GM18951 (cell line): ENCODE data around the gene GZF1.

Experiments
- POLR2A ChIP-seq: IDR thresholded peaks from 4 replicates; pipeline ENCODE4 v1.6.1; 2011; ENCODE audit warnings: mild to moderate bottlenecking; ENCODE audit not compliant: insufficient read length, insufficient read depth; ENCODE audit errors: extremely low read depth
- in situ Hi-C: fragments of 300-500 bp; cut with MboI; formaldehyde crosslinking; loops from one replicate; pipeline ENCODE4 v1.12.0; 2022; ENCODE audit warnings: low sequenced_read_pairs, mixed read lengths, inconsistent platforms; ENCODE audit not compliant: unreplicated experiment

The GZF1 gene

DNA sequence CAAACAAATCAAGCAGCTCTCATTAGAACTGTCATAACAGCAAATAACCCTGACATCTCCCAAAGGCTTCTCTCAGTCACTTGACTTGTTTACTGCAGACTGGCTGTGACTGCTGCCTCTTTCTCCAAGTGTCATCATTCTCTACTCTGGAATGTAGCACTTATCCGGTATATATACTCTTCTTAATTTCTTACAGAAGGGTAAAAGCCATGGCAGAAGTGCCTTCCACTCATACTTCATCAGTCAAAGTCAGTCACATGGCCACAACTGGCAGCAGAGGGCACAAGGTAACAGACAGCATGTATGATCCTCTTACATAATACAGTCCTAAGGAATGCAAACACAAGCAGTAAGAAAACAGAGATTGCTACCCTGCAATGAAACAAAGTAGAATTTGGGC is 50.0 kb downstream of the GZF1 start:
- in situ Hi-C loops = no loop called here

DNA sequence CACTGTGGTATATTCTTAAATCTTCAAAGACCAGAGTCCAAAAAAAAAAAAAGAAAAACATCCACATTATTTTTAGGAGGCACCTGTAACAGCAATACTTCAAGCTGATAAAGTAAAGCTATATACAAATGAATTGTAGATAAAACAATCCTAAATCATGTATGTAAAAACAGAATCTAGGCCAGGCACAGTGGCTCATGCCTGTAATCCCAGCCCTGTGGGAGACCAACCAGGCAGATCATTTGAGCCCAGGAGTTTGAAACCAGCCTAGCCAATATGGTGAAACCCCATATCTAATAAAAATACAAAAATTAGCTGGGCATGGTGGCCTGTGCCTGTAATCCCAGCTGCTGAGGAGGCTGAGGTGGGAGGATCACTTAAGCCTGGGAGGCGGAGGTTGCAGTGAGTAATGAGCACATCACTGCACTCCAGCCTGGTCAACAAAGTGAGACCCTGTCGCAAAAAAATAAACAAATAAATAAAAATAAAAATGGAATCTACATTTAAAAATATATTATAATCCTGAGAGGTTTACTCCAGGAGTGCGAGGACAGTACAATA is 52.0 kb downstream of the GZF1 start:
- in situ Hi-C loops = no loop called here
- TF ChIP-seq POLR2A = no peak

More for the DNA sequence above, 50.0 kb downstream of the GZF1 start:
- no peak for TF ChIP-seq POLR2A

GRCh38 chr20:23414526-23415188 is 52.7 kb downstream of the GZF1 start:
- in situ Hi-C loops = no loop called here
- no peak for TF ChIP-seq POLR2A

DNA sequence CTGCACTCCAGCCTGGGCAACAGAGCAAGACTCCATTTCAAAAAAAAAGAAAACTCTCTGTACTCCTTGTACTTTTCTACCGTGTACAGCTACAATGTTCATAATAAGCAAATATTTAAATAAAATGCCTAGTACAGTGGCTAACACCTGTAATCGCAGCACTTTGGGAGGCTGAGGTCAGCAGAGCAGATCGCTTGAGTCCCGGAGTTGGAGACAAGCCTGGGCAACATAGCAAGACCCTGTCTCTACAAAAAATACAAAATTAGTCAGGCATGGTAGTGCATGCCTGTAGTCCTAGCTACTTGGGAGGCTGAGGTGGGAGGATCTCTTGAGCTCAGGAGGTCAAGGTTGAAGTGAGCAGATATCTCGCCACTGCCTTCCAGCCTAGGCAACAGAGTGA is 53.6 kb downstream of the GZF1 start:
- in situ Hi-C loops = no loop called here
- TF ChIP-seq POLR2A = no peak

GRCh38 chr20:23415959-23416583 is 54.1 kb downstream of the GZF1 start:
- in situ Hi-C loops = no loop called here
- no peak for TF ChIP-seq POLR2A

DNA sequence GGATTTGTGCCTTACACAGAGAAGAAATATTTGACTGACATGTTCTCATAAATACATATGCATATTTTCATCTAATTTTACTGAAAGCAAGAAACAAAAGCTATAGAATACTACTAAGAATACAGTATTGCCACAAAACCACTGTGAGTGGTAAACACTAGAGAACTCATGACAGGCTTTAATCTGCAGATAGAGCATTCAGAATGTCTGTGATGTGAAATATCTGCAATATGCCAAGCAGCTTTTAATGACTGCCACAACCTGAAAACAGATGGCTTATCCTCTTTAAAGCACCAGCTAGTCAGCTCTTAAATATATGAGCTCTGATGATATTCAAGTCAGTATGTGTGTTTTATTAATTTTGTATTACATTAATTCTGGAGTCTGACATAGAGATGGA is 55.9 kb downstream of the GZF1 start:
- in situ Hi-C loops = no loop called here
- no peak for TF ChIP-seq POLR2A

DNA sequence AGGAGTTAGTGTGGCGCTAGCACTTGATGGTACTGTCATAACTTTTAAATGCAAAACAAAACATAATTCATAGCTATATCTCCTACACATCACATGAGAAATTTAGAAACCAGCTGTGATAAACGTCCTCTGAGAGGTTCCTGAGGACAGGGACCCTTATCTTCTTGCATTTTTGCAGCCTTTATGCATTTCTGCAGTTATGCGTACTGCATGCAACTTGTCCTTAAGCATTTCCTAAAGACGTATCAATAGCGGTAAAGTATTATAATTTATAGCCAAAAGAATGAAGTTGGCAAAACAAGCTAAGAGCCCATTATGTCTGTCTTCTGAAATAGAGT is 57.6 kb downstream of the GZF1 start:
- TF ChIP-seq POLR2A = no peak
- in situ Hi-C loops = no loop called here

DNA sequence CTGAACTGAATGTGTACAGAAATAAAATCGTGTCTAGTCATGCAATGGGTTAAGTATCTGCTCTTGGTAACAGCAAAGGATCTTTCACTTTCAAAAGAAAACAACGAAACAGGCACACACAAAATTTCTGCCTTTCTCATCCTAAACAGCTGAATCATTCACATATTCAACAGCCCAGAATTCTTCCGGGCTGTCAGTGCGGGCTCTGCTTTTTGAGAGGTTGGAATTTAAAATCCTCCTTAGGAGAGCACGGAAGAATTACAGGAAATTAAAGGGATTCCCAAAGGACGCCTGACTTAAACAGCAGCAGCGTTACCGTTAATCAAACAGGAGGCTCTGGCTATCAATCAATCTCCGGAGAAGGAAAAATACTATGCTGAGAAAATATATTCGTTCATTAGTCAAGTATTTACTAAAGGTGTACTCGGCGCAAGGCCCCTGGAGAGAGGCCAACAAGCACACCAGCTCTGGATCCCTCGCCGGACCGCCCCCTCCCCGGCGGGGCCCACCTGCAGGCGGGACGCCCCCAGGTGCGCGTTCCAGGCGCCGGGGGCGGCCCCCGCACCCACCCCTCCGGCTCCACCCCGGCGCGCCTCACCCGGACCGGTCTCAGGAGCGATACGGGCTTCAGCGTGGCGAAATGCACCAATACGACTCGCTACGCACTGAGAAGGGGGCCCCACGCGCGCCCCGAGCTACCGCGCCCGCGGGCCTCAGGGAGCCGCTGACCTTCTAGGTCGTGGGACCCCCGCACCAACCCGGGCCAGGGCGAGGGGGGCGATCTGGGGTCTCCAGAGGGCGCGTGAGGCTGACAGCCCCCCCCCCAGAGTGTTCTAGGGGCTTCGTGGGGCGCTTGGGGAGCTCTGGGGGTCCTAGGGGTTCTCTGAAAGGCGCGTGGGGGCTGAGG is 58.3 kb downstream of the GZF1 start:
- in situ Hi-C loops = no loop called here
- TF ChIP-seq POLR2A = no peak

- in situ Hi-C loops = no loop called here
- TF ChIP-seq POLR2A = peak; percentile 81
Observed at GRCh38 chr20:23420943-23421931, 59.3 kb downstream of the GZF1 start, which contains the start of gene NAPB. TSS of gene NAPB (minus strand) at chr20:23421488. CDS start at chr20:23421402, 86 bp downstream.
